KBM-7 (cell line): ENCODE data around the gene CHMP4A.
A peak's percentile ranks its signal among the peaks of the same experiment; 100 is the strongest.

ENCODE experiments used
- DNase-seq: peaks from one replicate; pipeline ENCODE4 v3.0.0-alpha.2; 2015
- in situ Hi-C: fragments of 300-500 bp; cut with MboI; formaldehyde crosslinking; loops from 2 replicates; pipeline ENCODE4 v1.14.3; 2020; ENCODE audit warnings: low sequenced_read_pairs, low pct_unique_long_range_greater_than_20kb, mixed read lengths

The CHMP4A gene, protein sequence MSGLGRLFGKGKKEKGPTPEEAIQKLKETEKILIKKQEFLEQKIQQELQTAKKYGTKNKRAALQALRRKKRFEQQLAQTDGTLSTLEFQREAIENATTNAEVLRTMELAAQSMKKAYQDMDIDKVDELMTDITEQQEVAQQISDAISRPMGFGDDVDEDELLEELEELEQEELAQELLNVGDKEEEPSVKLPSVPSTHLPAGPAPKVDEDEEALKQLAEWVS

DNA sequence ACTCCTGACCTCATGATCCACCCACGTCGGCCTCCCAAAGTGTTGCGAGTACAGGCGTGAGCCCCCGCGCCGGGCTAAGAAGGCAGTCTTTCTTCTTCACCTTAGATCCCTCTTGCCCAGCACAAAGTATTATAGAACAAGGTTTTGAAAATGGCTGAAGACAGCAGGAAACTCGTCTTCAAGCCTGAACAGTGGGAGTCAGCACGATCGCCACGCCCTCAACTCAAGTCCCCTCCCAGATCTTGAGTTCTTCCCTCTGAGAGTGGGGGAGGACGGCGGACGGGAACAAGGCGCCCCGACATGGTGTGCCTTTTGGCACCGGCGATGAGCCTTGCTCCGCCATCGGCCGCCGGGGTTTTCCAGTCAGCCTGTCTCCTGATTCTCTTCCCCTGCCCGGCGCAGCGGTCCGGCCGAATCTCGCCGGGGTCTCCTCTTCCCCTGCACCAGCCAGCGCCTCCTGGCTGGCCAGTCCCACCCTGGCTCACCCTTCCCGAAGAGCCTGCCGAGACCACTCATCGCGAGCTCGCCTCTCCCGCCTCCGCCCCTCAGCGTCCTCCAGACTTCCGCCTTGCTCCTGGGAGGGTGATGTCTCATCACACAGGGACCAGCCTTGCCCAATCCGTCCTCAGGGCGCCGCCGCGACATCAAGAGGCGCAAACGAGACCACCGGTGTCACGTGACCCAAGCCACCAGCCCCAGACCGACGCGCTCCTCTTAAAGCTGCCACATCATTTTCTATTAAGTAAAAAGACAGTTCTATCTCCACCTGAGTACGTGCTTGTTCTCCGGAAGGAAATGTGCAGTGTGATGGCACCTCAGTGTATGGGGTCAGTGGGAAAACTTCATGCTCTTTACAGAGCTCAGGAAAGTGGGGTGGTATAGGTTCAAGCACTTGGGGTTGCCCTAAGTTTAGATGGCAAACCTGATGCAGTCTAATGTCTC is at the start of gene CHMP4A:
Gene CHMP4A (minus strand): TSS at position 565 of the 942 bp plus-strand sequence. CDS start 49 bp downstream, at position 516.
- DNase-seq, result peak; percentile 98
- in situ Hi-C loops, result no loop called here

DNA sequence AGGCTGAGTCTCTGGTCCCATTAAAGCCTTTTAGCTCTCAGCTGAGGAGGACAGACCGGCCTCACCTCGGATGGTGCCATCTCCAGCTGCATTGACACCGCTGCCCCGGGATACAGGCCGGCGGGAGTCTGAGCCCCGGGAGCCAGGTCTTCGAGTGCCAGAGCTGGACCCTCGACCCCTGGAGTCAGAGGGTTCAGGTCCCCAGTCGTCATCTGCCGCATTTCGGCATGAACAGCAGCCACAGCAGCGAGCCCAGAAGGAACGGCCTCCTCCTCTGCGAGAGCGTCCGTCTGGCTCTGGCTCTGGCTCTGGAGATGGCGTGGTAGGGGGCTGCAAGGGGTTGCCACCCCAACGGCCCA is 48.7 kb upstream of the CHMP4A start:
- DNase-seq, result no peak
- in situ Hi-C loops, result no loop called here

DNA sequence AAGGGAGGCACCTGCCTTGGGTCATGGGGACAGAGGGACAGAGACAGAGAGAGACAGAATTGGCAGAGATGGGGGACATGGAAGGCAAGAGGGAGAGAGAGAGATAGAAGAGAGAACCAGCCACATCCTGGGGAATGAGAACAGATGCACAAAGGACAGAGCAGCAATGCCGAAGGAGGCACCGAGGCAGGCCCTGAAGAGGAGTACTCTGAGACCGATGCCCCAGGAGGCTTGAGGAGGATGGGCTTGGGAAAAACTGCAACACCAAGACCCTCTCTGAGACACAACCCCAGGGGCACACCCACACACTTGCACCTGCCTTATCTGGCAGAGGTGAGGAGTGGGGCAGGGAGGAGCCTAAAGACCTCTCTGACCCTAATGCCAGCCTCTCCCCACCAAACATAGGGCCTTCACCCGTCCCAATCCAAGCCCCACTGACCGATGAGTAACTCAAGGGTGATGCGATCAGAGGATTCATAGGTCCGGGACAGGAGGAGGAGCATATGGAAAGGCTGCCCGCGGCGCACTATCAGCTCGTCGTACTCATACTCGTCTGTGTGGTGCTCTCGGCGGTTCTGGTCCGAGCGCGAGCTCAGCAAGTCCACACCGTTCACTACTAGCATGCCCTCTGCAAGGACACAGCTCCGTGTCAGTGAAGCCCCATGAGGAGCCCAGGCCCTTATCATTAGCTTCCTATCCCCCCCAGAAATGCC is 48.1 kb upstream of the CHMP4A start:
- DNase-seq, result no peak
- in situ Hi-C loops, result no loop called here

DNA sequence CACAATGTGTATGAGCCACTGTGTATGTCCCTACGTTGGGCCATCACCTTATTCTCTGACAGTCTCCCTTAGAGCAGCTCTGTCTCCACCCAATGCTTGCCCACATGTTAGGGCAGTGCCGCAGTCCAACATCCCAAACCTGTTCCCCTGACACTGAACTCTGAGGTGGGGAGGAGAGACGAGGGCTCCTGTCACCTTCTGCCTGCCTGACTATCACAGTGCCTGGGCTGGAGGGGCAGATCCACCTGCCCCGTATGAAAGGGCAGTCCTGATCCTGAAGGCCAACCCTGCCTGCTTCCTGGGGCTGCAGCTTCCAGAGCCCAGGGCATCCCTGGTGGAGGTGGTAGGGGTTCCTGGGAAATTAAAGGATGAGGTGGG is 47.5 kb upstream of the CHMP4A start:
- in situ Hi-C loops, result no loop called here
- no peak for DNase-seq

DNA sequence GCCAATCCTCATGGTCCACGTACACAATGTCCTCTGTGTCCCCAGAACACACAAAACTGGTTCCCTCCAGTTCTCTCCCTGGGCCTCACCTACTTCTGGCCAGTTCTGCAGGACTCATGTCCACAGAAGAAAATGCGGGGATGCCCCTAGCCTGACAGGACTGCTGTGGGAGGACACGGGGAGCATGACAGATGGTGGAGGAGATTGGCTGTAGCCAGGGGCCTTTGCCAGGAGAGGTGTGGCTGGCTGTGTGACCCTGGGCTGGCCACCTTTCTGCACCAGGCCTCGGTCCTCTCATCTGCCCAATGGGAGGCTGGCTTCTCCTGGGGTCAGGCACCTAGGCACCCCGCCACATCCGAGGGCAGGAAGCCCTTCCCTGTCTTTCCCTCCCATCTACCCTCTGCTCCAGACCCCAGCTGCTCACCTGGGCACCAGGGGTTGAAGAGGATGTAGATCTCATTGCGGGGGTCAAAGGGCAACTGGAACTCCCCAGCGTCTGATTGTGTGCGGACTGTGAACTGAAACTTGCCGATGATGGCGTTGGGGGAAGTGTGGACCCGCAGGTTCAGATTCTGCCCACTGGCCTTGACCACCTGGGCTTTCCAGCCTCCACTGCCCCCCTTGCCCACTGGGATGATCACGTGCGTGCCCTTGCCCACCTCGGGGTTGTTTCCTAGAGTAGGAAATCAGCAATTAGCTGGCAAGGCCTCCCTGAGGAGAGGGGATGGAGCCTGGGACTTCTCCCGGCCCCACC is 46.9 kb upstream of the CHMP4A start:
- no peak for DNase-seq
- in situ Hi-C loops, result no loop called here

DNA sequence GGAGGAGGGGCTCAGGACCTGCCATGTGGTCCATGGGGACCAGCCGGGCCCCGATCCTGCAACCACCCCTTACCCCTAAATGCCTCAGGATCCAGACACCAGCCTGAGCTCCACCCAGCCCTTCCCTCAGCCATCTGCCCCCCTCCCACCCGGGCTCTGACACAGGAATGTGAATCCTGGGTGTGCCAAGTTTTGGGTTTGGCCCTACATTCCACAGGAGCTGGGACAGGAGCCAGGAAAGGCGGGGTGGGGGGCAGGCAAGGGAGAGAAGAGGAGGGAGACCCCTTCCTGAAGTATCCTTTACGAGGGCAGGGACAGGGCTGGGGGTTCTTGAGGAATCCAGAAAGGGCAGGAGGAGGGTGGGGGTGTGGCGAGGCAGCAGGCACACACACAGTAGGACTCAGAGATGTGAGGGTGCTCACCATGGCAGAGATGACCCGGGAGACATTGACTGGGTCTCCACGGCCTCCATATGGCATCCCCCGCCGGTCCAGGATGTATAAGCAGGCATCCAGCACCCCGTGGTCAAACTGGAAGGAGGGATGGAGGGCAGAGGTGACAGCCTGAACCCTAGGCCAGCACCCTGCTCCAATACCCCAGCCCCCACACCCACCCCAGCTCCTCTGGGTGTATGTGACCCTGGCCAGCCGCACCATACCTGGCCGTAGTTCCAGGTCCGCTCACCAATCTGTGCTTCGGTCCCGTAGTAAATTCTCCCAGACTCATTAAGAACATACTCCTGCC is 46.2 kb upstream of the CHMP4A start:
- in situ Hi-C loops, result no loop called here
- no peak for DNase-seq

DNA sequence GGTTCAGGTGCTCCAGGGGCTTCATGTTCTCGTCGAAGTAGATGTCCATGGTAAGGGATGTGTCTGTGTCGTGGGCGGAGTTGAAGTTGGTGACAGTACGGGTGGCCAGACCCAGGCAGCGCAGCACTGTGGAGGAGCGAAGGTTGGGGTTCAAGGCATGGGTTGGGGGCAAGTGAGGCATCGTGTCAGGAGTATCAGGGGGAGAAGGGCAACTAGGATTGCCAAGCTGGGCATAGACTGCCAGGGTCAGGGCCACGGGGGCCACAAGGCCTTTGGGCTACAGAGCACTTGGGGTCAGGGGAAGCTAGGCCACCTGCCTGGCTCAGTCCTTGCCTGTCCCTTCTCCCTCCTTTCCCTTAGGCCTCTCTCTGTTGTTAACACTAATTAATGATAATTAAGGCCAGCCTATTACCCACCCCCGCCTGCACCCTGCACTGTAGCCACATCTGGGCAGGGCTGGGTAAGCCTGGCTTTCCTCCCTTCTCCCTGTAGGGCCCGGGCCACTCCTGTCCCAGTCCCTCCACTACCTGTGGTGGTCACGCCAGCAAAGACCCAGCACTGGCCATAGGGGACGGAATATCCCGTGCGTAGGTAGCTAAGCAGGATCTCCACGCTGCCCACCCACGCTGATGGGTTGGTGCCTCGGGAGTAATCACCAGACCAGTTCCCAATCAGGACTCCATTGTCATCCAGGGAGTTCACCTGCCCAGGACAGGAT is 45.4 kb upstream of the CHMP4A start:
- in situ Hi-C loops, result no loop called here

DNA sequence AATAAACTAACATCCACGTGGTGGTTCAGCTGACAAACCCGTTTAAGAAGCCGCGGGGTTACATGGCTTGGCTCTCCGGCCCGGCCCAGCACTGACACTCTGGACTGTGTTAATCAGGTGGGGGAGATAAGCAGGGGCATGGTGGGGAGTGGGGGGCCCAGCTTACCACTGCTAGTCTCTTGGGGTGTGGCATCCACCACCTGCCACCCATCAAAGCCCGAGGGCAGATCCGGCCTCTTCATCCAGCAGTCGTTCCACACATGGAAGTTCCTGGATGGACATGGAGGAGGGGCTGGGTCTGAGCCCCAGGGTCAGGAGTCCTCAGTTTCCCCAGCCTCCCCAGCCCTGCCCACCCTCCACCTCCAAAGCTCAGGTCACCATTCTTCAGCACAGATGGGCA is 44.8 kb upstream of the CHMP4A start:
- DNase-seq, result no peak
- in situ Hi-C loops, result no loop called here

More for the DNA sequence above, 45.4 kb upstream of the CHMP4A start:
- no peak for DNase-seq

DNA sequence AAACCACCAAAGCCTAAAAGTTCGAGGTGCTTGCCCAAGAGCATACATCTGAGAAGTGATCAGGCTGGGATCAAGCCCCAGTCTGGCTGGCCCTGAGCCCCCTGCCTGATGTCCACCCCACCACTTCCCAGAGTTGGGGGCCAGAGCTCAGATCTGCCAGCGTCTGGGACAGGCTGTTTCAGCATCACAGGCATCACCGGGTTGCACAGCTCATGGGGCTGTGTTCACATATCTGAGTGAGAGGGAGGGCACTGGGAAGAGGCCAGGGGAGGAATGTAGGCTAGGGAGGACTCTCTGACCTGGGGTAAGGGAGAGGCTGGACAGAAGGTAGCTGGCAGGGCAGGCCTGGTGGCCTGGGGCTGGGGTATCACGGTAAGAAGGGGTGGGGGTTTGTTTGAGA is 43.7 kb upstream of the CHMP4A start:
- in situ Hi-C loops, result no loop called here
- no peak for DNase-seq

DNA sequence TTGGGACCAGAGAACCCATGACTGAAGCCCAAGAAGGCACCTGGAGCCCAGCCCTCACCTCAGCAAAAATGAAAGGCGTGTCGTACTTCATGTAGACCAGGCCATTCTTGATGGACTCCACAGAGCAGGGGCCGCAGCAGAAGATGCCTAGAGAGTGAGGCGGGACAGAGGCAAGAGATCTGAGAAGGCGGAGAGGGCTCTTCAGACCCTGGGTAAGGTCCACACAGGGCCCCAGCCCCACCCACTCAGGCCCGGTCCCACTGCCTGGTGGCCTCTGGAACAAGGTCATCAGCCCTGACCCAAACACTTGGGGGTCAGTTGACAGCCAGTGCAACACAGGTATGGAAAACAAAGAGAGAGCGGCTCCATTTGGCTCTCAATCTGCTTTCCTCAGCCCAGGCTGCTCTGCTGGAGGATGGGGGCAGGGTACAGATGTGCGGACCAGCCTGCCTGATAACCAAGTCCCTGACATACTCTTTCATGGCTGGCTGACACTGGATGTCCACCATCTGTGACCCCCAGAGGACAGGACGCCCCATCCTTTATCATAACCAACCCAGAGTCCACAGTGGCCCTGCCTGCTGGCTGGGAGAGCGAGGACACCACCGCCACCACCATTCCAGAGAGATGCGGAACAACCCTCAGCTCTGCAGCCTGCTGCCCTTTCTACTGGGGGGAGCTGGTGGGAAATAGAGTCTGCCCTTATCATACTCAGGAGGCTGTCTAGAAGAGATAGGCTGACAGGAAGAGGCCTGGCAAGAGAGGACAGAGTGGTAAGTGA is 42.8 kb upstream of the CHMP4A start:
- no peak for DNase-seq
- in situ Hi-C loops, result no loop called here

DNA sequence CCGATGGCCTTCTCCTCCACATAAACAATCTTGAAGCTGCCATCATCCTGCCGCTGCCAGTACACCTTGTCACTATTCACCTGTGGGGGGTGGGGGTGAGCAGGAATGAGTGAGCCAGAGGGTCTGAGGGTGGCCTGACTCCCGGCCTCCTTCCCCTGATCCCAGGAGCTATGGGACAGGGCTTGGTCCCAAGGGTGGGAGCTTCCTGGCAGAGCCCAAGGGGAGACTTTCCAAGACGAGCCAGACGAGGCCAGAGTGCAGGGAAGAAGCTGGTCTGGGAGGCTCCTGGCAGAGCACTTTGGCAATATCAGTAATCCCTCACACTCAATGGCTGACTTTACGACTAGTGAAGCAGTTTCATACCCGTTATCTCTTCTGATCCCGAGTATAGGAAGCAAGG is 42.1 kb upstream of the CHMP4A start:
- in situ Hi-C loops, result no loop called here
- DNase-seq, result no peak

DNA sequence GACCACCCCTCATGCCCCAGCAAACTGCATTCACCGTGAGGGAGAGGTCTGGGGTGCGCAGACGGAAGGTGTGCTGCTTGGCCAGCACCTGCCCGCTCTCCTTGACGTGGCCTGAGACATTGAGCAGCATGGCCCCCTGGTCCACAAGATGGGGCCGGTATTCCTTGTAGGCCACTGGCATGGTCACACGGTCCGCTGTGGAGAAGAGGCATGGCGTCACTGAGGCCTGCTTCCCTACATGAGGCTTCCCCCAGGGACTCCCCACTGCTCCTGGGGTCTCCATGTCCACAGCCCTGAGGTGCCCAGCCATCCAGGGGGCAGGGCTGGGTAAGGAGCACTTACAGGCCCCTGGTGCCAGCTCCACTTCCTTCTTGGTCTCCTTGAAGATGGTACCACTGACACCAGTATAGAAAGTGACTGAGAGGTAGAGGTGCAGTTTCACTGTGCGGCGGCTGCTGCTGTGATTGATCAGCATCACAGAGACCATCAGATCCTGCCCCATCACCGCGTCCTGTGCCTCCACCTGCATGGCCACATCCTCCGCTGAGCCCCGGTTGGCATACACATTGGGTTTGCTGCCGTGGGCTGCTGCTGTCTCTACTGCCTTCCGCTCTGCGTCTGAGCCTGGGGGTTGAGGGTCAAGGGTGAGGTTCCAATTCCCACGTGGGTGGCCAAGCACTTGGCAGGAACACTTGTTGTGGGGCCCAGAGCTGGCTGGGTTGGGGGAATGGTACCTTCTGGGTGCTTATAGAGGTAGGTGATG is 41.5 kb upstream of the CHMP4A start:
- in situ Hi-C loops, result no loop called here
- no peak for DNase-seq

DNA sequence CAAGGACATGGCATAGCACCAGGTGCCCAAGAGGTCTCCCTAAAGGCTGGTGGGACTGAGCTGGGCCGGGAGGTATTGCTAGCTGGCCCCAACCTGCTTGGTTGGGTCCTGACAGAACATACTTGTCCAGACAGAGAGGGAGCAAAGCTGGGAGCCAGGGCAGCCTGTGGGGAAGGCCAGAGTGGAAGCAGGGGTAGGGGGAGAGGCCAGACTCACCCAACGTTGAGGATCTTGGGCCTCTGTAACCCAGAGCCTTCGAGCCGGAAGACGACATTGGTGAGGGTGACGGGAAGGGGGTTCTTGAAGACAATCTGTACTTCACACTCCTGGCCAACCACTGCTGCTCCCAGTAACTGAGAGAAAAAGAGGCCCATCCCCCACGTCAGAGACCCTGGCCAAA is 40.6 kb upstream of the CHMP4A start:
- in situ Hi-C loops, result no loop called here
- DNase-seq, result no peak

DNA sequence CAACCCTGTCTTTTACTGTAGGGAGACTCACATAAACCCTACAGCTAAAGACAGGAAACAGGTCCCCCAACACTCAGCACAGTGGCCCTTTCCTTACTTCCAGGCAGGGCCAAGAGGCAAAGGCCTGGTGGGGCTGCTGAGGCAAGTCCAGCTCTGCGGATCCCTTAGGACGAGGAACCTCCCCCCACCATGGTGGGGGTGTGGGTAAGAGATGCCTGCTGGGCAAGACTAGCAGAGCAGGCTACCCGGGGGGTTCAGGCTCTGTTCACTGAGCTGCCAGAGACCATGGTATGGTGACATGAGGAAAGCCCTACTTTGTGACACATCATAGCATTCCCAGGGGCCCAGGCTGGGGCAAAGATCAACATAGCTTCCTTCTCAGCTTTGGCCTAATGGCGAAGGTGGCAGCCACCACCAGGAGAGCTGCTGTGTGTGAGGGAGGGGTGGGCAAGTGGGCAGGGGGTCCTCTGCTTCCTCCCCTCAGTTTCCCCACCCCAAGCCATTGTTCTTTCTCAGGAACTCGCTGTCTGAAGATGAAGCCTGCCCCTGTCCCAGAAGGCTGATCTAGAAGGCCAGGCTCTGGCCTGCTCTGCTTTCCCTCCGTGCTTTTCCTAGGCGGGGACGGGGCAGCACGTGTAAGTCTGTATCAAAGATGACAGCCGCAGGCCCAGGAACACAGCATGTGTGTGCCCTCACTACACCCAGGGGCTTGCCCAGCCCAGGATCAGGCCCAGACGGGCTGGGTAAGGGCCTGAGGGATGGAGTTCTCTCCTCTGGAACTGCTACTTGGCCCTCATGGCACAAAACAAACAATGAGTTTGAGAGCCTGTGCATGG is 39.2 kb upstream of the CHMP4A start:
- in situ Hi-C loops, result no loop called here
- DNase-seq, result no peak

DNA sequence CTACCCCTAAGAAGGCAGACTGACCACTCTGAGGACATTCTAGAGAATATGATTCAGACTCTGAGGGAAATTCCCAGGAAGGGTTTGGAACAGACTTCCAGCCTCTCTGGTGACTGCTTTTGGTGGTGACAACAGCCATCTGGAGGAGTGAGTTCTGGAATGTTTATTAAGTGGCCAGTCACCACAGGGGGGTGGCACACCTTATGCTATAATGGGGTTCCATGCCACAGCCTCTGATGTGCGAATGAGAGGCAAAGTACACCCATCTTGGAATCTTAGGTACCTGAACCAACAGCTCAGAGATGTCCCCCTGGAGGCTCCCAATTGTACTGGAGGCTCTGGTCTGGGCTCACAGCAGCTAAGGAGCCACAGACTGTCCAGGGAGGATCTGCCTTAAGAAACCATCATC is 38.6 kb upstream of the CHMP4A start:
- in situ Hi-C loops, result no loop called here
- DNase-seq, result no peak

DNA sequence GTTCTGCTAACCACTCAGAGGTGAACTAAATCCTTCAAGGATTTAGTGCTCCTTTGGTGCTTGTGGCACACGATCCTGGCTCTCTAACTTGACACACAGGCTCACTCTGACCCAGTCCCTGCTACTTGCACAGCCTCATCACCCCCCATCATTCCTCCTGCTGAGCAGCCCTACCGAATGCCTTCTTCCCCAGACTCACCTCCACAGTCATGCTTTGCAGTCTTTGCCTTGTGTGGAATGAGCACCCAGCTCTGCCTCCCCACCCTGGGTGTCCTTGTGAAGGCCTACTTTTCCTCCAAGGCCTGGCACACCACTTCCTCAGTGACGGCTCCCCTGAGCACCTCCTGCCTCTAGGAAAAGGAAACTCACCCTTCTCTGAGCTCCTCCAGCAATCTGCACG is 37.1 kb upstream of the CHMP4A start:
- in situ Hi-C loops, result no loop called here
- DNase-seq, result no peak
